Naive thymus-derived CD4-positive, alpha-beta T cell (primary cell): ENCODE measurements around the gene CCDC187. TPM values are rescaled to one million over a fixed set of nuclear protein-coding genes. Genes with fewer than 3 reads are reported as not detected.
A peak's percentile ranks its signal among the peaks of the same experiment; 100 is the strongest.

Experiments
- ATAC-seq: fragments of 150-1000 bp; cut with Tn5 transposase; 2 replicates; pipeline ENCODE4 v1.10.0; 2021; ENCODE audit warnings: mild to moderate bottlenecking, moderate library complexity
- CTCF ChIA-PET: fragments of 350-600 bp; sonication (Branson Sonifier 250); formaldehyde crosslinking; loops from one replicate; lab custom pipeline; 2021; ENCODE audit warnings: antibody characterized with exemption; lab: Charles Lee
- POLR2A ChIA-PET: fragments of 350-600 bp; sonication (Branson Sonifier 250); formaldehyde crosslinking; loops from one replicate; lab custom pipeline; 2021; ENCODE audit warnings: antibody characterized with exemption, inconsistent platforms; lab: Charles Lee
- DNase-seq, 9 donors: peaks; one replicate each; pipeline versions ENCODE4 v3.0.0 to v3.0.0-alpha.2; 2020 to 2022; ENCODE audit warnings: mixed read lengths in 1 of 9
- H3K27ac ChIP-seq: one replicate; pipeline ENCODE4 v1.7.0; 2013; ENCODE audit warnings: mild to moderate bottlenecking, low read depth, low read length, moderate library complexity
- H3K27me3 ChIP-seq, 2 donors: one replicate each; pipeline ENCODE4 v1.7.0; 2013; ENCODE audit warnings: low read length in 2 of 2, mild to moderate bottlenecking in 2 of 2, moderate library complexity in 2 of 2; ENCODE audit not compliant: control insufficient read depth in 2 of 2, insufficient read depth in 2 of 2
- H3K36me3 ChIP-seq, 3 experiments: 1 replicate in 2 of 3; 2 replicates in 1 of 3; pipeline ENCODE4 v1.7.0; 2013; ENCODE audit warnings: low read length in 3 of 3, mild to moderate bottlenecking in 3 of 3, moderate library complexity in 1 of 3; ENCODE audit not compliant: insufficient read depth in 3 of 3, control insufficient read depth in 2 of 3
- H3K4me1 ChIP-seq, 2 donors: one replicate each; pipeline ENCODE4 v1.7.0; 2013; ENCODE audit warnings: low read length in 2 of 2, mild to moderate bottlenecking in 2 of 2, moderate library complexity in 1 of 2; ENCODE audit not compliant: control insufficient read depth in 2 of 2, insufficient read depth in 2 of 2
- H3K4me3 ChIP-seq: 2 replicates; pipeline ENCODE4 v1.7.0; 2013; ENCODE audit warnings: mild to moderate bottlenecking, low read length
- H3K9me3 ChIP-seq, 3 experiments: 1 replicate in 2 of 3; 2 replicates in 1 of 3; pipeline ENCODE4 v1.7.0; 2013; ENCODE audit warnings: low read length in 3 of 3; ENCODE audit not compliant: control insufficient read depth in 2 of 3
- H3K27ac Mint-ChIP-seq, 9 donors: one replicate each; pipeline ENCODE4 v1.8.0; 2020 to 2022; ENCODE audit warnings: mixed read lengths in 9 of 9, mild to moderate bottlenecking in 8 of 9, moderate library complexity in 5 of 9, inconsistent platforms in 2 of 9
- H3K27me3 Mint-ChIP-seq, 5 donors: one replicate each; pipeline ENCODE4 v1.8.0; 2021 to 2022; ENCODE audit warnings: mixed read lengths in 5 of 5, mild to moderate bottlenecking in 1 of 5
- H3K36me3 Mint-ChIP-seq, 5 donors: one replicate each; pipeline ENCODE4 v1.8.0; 2020 to 2022; ENCODE audit warnings: mixed read lengths in 5 of 5, mild to moderate bottlenecking in 3 of 5, inconsistent platforms in 1 of 5
- H3K4me1 Mint-ChIP-seq, 7 donors: one replicate each; pipeline ENCODE4 v1.8.0; 2020 to 2022; ENCODE audit warnings: mixed read lengths in 7 of 7, mild to moderate bottlenecking in 3 of 7, inconsistent platforms in 1 of 7
- H3K4me3 Mint-ChIP-seq, 10 donors: one replicate each; pipeline ENCODE4 v1.8.0; 2020 to 2022; ENCODE audit warnings: mild to moderate bottlenecking in 10 of 10, mixed read lengths in 10 of 10, moderate library complexity in 6 of 10, inconsistent platforms in 2 of 10
- H3K9me3 Mint-ChIP-seq, 11 donors: one replicate each; pipeline ENCODE4 v1.8.0; 2020 to 2022; ENCODE audit warnings: mixed read lengths in 11 of 11, mild to moderate bottlenecking in 4 of 11, inconsistent platforms in 1 of 11, moderate library complexity in 1 of 11
- intact Hi-C, 2 donors: fragments of 100-400 bp; cut with micrococcal nuclease; formaldehyde crosslinking; loops; one replicate each; pipeline ENCODE4 v1.15.1; 2023
- polyA plus RNA-seq, 2 donors: library from polyadenylated mRNA; unstranded; fragments of 300-500 nt; fragmentation: Illumina TruSeq; gene quantifications; one replicate each; pipeline ENCODE4 v1.2.3, GENCODE V29; 2021
- total RNA-seq, 6 experiments: library from RNA in 5 of 6; stranded (reverse) in 5 of 6; gene quantifications; 1 replicate in 5 of 6; 2 replicates in 1 of 6; pipeline ENCODE4 v1.2.3 and lab custom pipeline; 2021 to 2026

Gene CCDC187
- total and polyA plus RNA-seq, 7 experiments from 2014 or later, result 0.10 TPM; not detected in 6

GRCh38 chr9:136326761-136327303 is 22.9 kb upstream of the CCDC187 start:
- POLR2A ChIA-PET, result interaction anchor here (2.1 kb wide), 1 partner anchor 36 kb away, joined by 7 read pairs; the partner anchor contains the start of gene DNLZ
- Mint-ChIP-seq H3K4me1 (peaks cover 0 to 5% (median 4%) of the 10 kb centered on the region in 7 donors), H3K27ac (peak overlapping the region in 2 of 9 donors; percentile 23 to 43), H3K36me3 (no peaks in the 10 kb centered on the region), H3K27me3 (no peaks in the 10 kb centered on the region), H3K9me3 (no peaks in the 10 kb centered on the region), H3K4me3 (peak overlapping the region; percentile 42 to 81 (median 68))
- no peak overlapping the region for H3K27ac ChIP-seq
- H3K4me3 ChIP-seq, result no peak overlapping the region
- no peak for ATAC-seq
- H3K9me3 ChIP-seq, result no peaks in the 10 kb centered on the region
- peak in 1 of 9 donors; percentile 8 for DNase-seq
- H3K36me3 ChIP-seq, result no peaks in the 10 kb centered on the region
- H3K27me3 ChIP-seq, result no peaks in the 10 kb centered on the region
- CTCF ChIA-PET, result no interaction called here
- peaks cover 0 to 5% of the 10 kb centered on the region in 2 donors for H3K4me1 ChIP-seq
- intact Hi-C loops, result loop anchor here in 1 of 2 donors (1.0 kb wide), 1 partner anchor 36 kb away; the partner anchor contains the start of gene DNLZ

- ChIA-PET CTCF (interaction anchor here (0.6 kb wide), 1 partner anchor 13 kb away, joined by 3 read pairs; no protein-coding TSS in a partner anchor), POLR2A (no interaction called here)
- no peaks in the 10 kb centered on the region for H3K27me3 ChIP-seq
- Mint-ChIP-seq H3K4me3 (peak overlapping the region in 4 of 10 donors; percentile 42 to 81 (median 71)), H3K4me1 (peaks cover 0 to 5% (median 4%) of the 10 kb centered on the region in 7 donors), H3K9me3 (no peaks in the 10 kb centered on the region), H3K27ac (no peak overlapping the region), H3K36me3 (no peaks in the 10 kb centered on the region), H3K27me3 (no peaks in the 10 kb centered on the region)
- DNase-seq (no peak), ATAC-seq (no peak)
- no peak overlapping the region for H3K27ac ChIP-seq
- H3K36me3 ChIP-seq, result no peaks in the 10 kb centered on the region
- no peak overlapping the region for H3K4me3 ChIP-seq
- intact Hi-C loops, result no loop called here
- peaks cover 0 to 5% of the 10 kb centered on the region in 2 donors for H3K4me1 ChIP-seq
- no peaks in the 10 kb centered on the region for H3K9me3 ChIP-seq
These were observed 22.3 kb upstream of the CCDC187 start for GRCh38 chr9:136326061-136326760.

- Mint-ChIP-seq H3K27me3 (no peaks in the 10 kb centered on the region), H3K27ac (no peak overlapping the region), H3K4me3 (peak overlapping the region in 1 of 10 donors; percentile 51), H3K4me1 (peaks cover 0 to 5% (median 4%) of the 10 kb centered on the region in 7 donors), H3K9me3 (no peaks in the 10 kb centered on the region), H3K36me3 (no peaks in the 10 kb centered on the region)
- DNase-seq (no peak), ATAC-seq (no peak)
- Histone ChIP-seq H3K27ac (no peak overlapping the region), H3K27me3 (no peaks in the 10 kb centered on the region), H3K4me3 (no peak overlapping the region), H3K9me3 (no peaks in the 10 kb centered on the region), H3K4me1 (peaks cover 0 to 5% of the 10 kb centered on the region in 2 donors), H3K36me3 (no peaks in the 10 kb centered on the region)
- POLR2A ChIA-PET, result interaction anchor here (0.6 kb wide), 1 partner anchor 60 kb away, joined by 3 read pairs; no protein-coding TSS in a partner anchor
- intact Hi-C loops, result no loop called here
- CTCF ChIA-PET, result no interaction called here
These were observed 21.5 kb upstream of the CCDC187 start for GRCh38 chr9:136325358-136325757.

- DNase-seq (no peak), ATAC-seq (no peak)
- intact Hi-C loops, result no loop called here
- Histone ChIP-seq H3K4me3 (no peak overlapping the region), H3K36me3 (no peaks in the 10 kb centered on the region), H3K27me3 (no peaks in the 10 kb centered on the region), H3K27ac (no peak overlapping the region), H3K4me1 (peaks cover 0 to 5% of the 10 kb centered on the region in 2 donors), H3K9me3 (no peaks in the 10 kb centered on the region)
- Mint-ChIP-seq H3K27me3 (peaks cover 0 to 3% (median 0%) of the 10 kb centered on the region in 5 donors), H3K27ac (no peak overlapping the region), H3K4me1 (peaks cover 0 to 5% (median 4%) of the 10 kb centered on the region in 7 donors), H3K4me3 (peak overlapping the region in 1 of 10 donors; percentile 51), H3K36me3 (no peaks in the 10 kb centered on the region), H3K9me3 (no peaks in the 10 kb centered on the region)
- POLR2A ChIA-PET, result interaction anchor here (0.6 to 0.8 kb wide), 2 partner anchors 60 to 79 kb away, joined by 3 read pairs; no protein-coding TSS in a partner anchor
- CTCF ChIA-PET, result no interaction called here
These were observed 20.8 kb upstream of the CCDC187 start for GRCh38 chr9:136324501-136325300.

GRCh38 chr9:136323371-136323789 is 19.5 kb upstream of the CCDC187 start:
- Histone ChIP-seq H3K36me3 (no peaks in the 10 kb centered on the region), H3K4me3 (no peak overlapping the region), H3K9me3 (no peaks in the 10 kb centered on the region), H3K27ac (no peak overlapping the region), H3K27me3 (no peaks in the 10 kb centered on the region), H3K4me1 (peaks cover 0 to 5% of the 10 kb centered on the region in 2 donors)
- H3K36me3 Mint-ChIP-seq, result no peaks in the 10 kb centered on the region
- ATAC-seq (no peak), DNase-seq (no peak)
- no peak overlapping the region for H3K4me3 Mint-ChIP-seq
- H3K27me3 Mint-ChIP-seq, result peaks cover 0 to 3% (median 0%) of the 10 kb centered on the region in 5 donors
- no peak overlapping the region for H3K27ac Mint-ChIP-seq
- peaks cover 0 to under 1% (median 0%) of the 10 kb centered on the region in 7 donors for H3K4me1 Mint-ChIP-seq
- intact Hi-C loops, result no loop called here
- ChIA-PET POLR2A (no interaction called here), CTCF (no interaction called here)
- no peaks in the 10 kb centered on the region for H3K9me3 Mint-ChIP-seq

- peaks cover 0 to 3% (median 0%) of the 10 kb centered on the region in 5 donors for H3K27me3 Mint-ChIP-seq
These were observed 18.9 kb upstream of the CCDC187 start for GRCh38 chr9:136322756-136323330.

More at GRCh38 chr9:136322756-136323330, 18.9 kb upstream of the CCDC187 start:
- H3K36me3 Mint-ChIP-seq, result no peaks in the 10 kb centered on the region
- POLR2A ChIA-PET, result no interaction called here
- no peaks in the 10 kb centered on the region for H3K36me3 ChIP-seq
- no peak for DNase-seq
- H3K4me1 Mint-ChIP-seq, result peaks cover 0 to 1% (median 0%) of the 10 kb centered on the region in 7 donors
- H3K9me3 ChIP-seq, result no peaks in the 10 kb centered on the region
- no peak overlapping the region for H3K27ac ChIP-seq
- intact Hi-C loops, result no loop called here
- ATAC-seq, result no peak
- no peak overlapping the region for H3K4me3 ChIP-seq
- CTCF ChIA-PET, result no interaction called here
- no peaks in the 10 kb centered on the region for H3K9me3 Mint-ChIP-seq
- H3K27me3 ChIP-seq, result no peaks in the 10 kb centered on the region
- no peak overlapping the region for H3K4me3 Mint-ChIP-seq
- H3K4me1 ChIP-seq, result no peaks in the 10 kb centered on the region
- H3K27ac Mint-ChIP-seq, result no peak overlapping the region
